IPS-18c (cell line): ENCODE measurements around the gene RAD50.

ENCODE experiments used
- H3K4me3 ChIP-seq: 2 replicates; pipeline ENCODE4 v1.7.0; 2013; ENCODE audit warnings: low read depth, mild to moderate bottlenecking, low read length, moderate library complexity; ENCODE audit not compliant: insufficient read depth
- H3K9me3 ChIP-seq: one replicate; pipeline ENCODE4 v1.6.1; 2013; ENCODE audit warnings: mild to moderate bottlenecking, low read length, moderate library complexity; ENCODE audit not compliant: control insufficient read depth, insufficient read depth

The RAD50 gene

GRCh38 chr5:132664696-132665209 lies 108.0 kb downstream of the RAD50 start:
- peaks cover 4% of the 10 kb centered on the region for H3K9me3 ChIP-seq
- H3K4me3 ChIP-seq = no peak overlapping the region

- peaks cover 4% of the 10 kb centered on the region for H3K9me3 ChIP-seq
- H3K4me3 ChIP-seq = no peak overlapping the region
Observed at GRCh38 chr5:132665574-132666080, 108.8 kb downstream of the RAD50 start.

- peaks cover 4% of the 10 kb centered on the region for H3K9me3 ChIP-seq
- no peak overlapping the region for H3K4me3 ChIP-seq
Observed at GRCh38 chr5:132666310-132667123, 109.7 kb downstream of the RAD50 start.

- Histone ChIP-seq H3K4me3 (no peak overlapping the region), H3K9me3 (peaks cover 4% of the 10 kb centered on the region)
Observed at GRCh38 chr5:132667309-132667708, 110.5 kb downstream of the RAD50 start.

- no peak overlapping the region for H3K4me3 ChIP-seq
- peaks cover 4% of the 10 kb centered on the region for H3K9me3 ChIP-seq
Observed at GRCh38 chr5:132667761-132668705, 111.3 kb downstream of the RAD50 start.

- Histone ChIP-seq H3K4me3 (no peak overlapping the region), H3K9me3 (peaks cover 2% of the 10 kb centered on the region)
Observed at GRCh38 chr5:132668706-132669454, 112.1 kb downstream of the RAD50 start.

GRCh38 chr5:132669455-132669820 lies 112.7 kb downstream of the RAD50 start:
- peaks cover 2% of the 10 kb centered on the region for H3K9me3 ChIP-seq
- no peak overlapping the region for H3K4me3 ChIP-seq

- Histone ChIP-seq H3K9me3 (peaks cover 2% of the 10 kb centered on the region), H3K4me3 (no peak overlapping the region)
Observed at GRCh38 chr5:132669966-132670882, 113.4 kb downstream of the RAD50 start.

- peaks cover 2% of the 10 kb centered on the region for H3K9me3 ChIP-seq
- H3K4me3 ChIP-seq = no peak overlapping the region
Observed at GRCh38 chr5:132671000-132671399, 114.2 kb downstream of the RAD50 start.

- H3K9me3 ChIP-seq = no peaks in the 10 kb centered on the region
- H3K4me3 ChIP-seq = no peak overlapping the region
Observed at GRCh38 chr5:132673488-132673887, 116.7 kb downstream of the RAD50 start.

GRCh38 chr5:132673939-132674630 lies 117.3 kb downstream of the RAD50 start, which contains the start of gene IL4:
Gene IL4, plus strand, starts transcription at chr5:132673989. Its CDS starts 62 bp downstream, at chr5:132674051.
- no peak within 1 kb of the TSS; the same call in 1 of the 2 replicates for H3K4me3 ChIP-seq
- no peaks in the 10 kb centered on the region for H3K9me3 ChIP-seq

- no peak overlapping the region for H3K4me3 ChIP-seq
Observed at GRCh38 chr5:132674671-132675506, 118.1 kb downstream of the RAD50 start.

GRCh38 chr5:132675936-132676689 lies 119.3 kb downstream of the RAD50 start:
- H3K9me3 ChIP-seq = no peaks in the 10 kb centered on the region
- H3K4me3 ChIP-seq = no peak overlapping the region

More at GRCh38 chr5:132674671-132675506, 118.1 kb downstream of the RAD50 start:
- H3K9me3 ChIP-seq = no peaks in the 10 kb centered on the region

GRCh38 chr5:132677191-132677590 lies 120.4 kb downstream of the RAD50 start:
- Histone ChIP-seq H3K9me3 (no peaks in the 10 kb centered on the region), H3K4me3 (no peak overlapping the region)
